Measurements from ENCODE around the gene LGI4.

The LGI4 gene

DNA sequence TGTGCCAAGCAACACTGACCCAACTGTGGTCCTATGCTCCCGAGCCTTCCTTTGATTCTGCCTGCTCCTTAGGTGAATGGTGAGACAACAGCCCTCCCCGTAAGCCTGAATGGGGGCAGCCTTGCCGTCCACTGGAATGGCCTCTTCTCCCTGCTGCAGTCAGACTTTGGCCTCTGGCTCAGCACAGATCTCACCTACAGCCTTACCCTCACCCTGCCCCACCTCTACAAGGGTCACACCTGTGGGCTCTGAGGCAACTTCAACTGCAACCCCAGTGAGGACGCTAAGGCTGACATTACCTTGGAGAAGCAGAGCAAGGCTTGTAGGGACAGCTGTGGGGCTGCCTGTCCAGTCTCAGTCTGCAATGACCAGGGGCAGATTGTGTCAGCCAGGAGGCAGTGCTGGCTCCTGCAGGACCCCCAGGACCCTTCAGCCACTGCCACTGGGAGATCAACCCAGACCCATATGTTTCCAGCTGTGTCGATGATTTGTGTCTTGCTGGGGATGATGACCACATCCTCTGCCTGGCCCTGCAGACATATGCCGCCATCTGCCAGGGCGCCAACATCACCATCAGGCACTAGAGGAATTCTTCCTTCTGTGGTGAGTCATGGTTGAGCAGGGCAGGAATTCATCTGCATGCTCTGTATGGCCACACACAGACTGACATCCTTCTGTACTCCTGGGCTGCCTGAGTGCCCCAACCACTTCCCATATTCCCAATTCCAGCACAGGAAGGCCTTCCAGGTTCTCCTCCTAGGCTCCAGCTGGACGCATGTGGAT is 46.5 kb downstream of the LGI4 start:
- peak; percentile 89 to 93 for DNase-seq

DNA sequence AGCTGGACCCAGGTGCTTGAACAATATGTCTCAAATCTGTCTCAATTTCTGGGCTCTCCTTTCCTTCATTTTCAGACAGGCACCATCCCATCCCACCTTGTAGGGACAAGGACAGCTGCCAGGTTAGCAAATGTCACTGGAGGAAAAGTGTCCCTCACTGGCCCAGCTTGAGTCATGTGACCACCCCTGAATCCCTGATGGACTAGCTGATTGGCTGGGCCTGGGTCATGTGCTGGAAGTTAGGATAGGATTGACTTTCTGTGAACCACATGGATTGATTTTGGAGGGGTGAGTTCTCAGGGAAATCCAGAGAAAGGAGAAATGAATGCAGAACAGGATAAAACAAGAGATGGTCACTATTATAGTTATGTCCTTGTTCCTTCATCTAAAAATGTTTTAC is 47.5 kb downstream of the LGI4 start:
- H2BK12ac ChIP-seq (ENCODE audit: low read length), result no peak overlapping the region
- H2BK120ac ChIP-seq (ENCODE audit: insufficient read depth, low read length, poor library complexity), result no peak overlapping the region
- no peaks in the 10 kb centered on the region for H3K79me1 ChIP-seq (ENCODE audit: low read length)
- no peaks in the 10 kb centered on the region for H3K27me3 ChIP-seq (ENCODE audit: insufficient read depth, low read length)
- H3K4me1 ChIP-seq (ENCODE audit: control insufficient read depth in 1 of 2, insufficient read depth in 2 of 2, low read length in 2 of 2), result peaks cover 6 to 9% of the 10 kb centered on the region in 2 experiments
- peaks cover 2% of the 10 kb centered on the region for H3K79me2 ChIP-seq (ENCODE audit: control insufficient read depth, insufficient read depth, low read length, poor library complexity)
- no peak overlapping the region for H2BK5ac ChIP-seq (ENCODE audit: low read depth, low read length, poor library complexity)
- no peak overlapping the region for H3K4me3 ChIP-seq (ENCODE audit: low read depth, low read length)
- peaks cover 3% of the 10 kb centered on the region for H3K9me3 ChIP-seq (ENCODE audit: insufficient read depth, low read depth, low read length)
- H4K8ac ChIP-seq (ENCODE audit: low read depth, low read length), result no peak overlapping the region
- no peak overlapping the region for H3K9ac ChIP-seq (ENCODE audit: low read length)
- H2AFZ ChIP-seq (ENCODE audit: insufficient read depth, low read length, poor library complexity), result no peak overlapping the region
- no peak overlapping the region for H2AK5ac ChIP-seq (ENCODE audit: low read length)
- no peaks in the 10 kb centered on the region for H3K36me3 ChIP-seq (ENCODE audit: control insufficient read depth in 1 of 2, insufficient read depth in 2 of 2, low read length in 2 of 2)
- H3K4ac ChIP-seq (ENCODE audit: low read depth, low read length), result no peak overlapping the region
- DNase-seq, result no peak
- H3K14ac ChIP-seq (ENCODE audit: low read length), result no peak overlapping the region
- H3K27ac ChIP-seq (ENCODE audit: low read depth, low read length), result no peak overlapping the region
- H4K91ac ChIP-seq (ENCODE audit: low read depth, low read length), result no peak overlapping the region
- H3K18ac ChIP-seq (ENCODE audit: low read length), result no peak overlapping the region
- H4K12ac ChIP-seq (ENCODE audit: low read depth, low read length), result no peak overlapping the region
- H3K23ac ChIP-seq (ENCODE audit: low read length), result no peak overlapping the region
- H3K4me2 ChIP-seq (ENCODE audit: low read length), result no peak overlapping the region

More for the DNA sequence above, 46.5 kb downstream of the LGI4 start:
- no peak overlapping the region for H4K8ac ChIP-seq (ENCODE audit: low read depth, low read length)
- no peak overlapping the region for H3K18ac ChIP-seq (ENCODE audit: low read length)
- H2AK5ac ChIP-seq (ENCODE audit: low read length), result no peak overlapping the region
- no peak overlapping the region for H3K4me2 ChIP-seq (ENCODE audit: low read length)
- no peak overlapping the region for H3K9ac ChIP-seq (ENCODE audit: low read length)
- no peak overlapping the region for H3K14ac ChIP-seq (ENCODE audit: low read length)
- H2BK120ac ChIP-seq (ENCODE audit: insufficient read depth, low read length, poor library complexity), result no peak overlapping the region
- no peaks in the 10 kb centered on the region for H3K27me3 ChIP-seq (ENCODE audit: insufficient read depth, low read length)
- peaks cover 6 to 9% of the 10 kb centered on the region in 2 experiments for H3K4me1 ChIP-seq (ENCODE audit: control insufficient read depth in 1 of 2, insufficient read depth in 2 of 2, low read length in 2 of 2)
- H3K9me3 ChIP-seq (ENCODE audit: insufficient read depth, low read depth, low read length), result peaks cover 3% of the 10 kb centered on the region
- no CpG with 5 or more reads among the region's 8 CpGs for WGBS (ENCODE audit: extremely low coverage, insufficient coverage, insufficient read length)
- H3K4ac ChIP-seq (ENCODE audit: low read depth, low read length), result no peak overlapping the region
- no peak overlapping the region for H2AFZ ChIP-seq (ENCODE audit: insufficient read depth, low read length, poor library complexity)
- no peak overlapping the region for H4K91ac ChIP-seq (ENCODE audit: low read depth, low read length)
- H2BK5ac ChIP-seq (ENCODE audit: low read depth, low read length, poor library complexity), result no peak overlapping the region
- H3K27ac ChIP-seq (ENCODE audit: low read depth, low read length), result no peak overlapping the region
- peaks cover 2% of the 10 kb centered on the region for H3K79me2 ChIP-seq (ENCODE audit: control insufficient read depth, insufficient read depth, low read length, poor library complexity)
- no peaks in the 10 kb centered on the region for H3K79me1 ChIP-seq (ENCODE audit: low read length)
- no peak overlapping the region for H2BK12ac ChIP-seq (ENCODE audit: low read length)
- no peak overlapping the region for H3K23ac ChIP-seq (ENCODE audit: low read length)
- H3K36me3 ChIP-seq (ENCODE audit: control insufficient read depth in 1 of 2, insufficient read depth in 2 of 2, low read length in 2 of 2), result no peaks in the 10 kb centered on the region
- no peak overlapping the region for H4K12ac ChIP-seq (ENCODE audit: low read depth, low read length)
- no peak overlapping the region for H3K4me3 ChIP-seq (ENCODE audit: low read depth, low read length)

DNA sequence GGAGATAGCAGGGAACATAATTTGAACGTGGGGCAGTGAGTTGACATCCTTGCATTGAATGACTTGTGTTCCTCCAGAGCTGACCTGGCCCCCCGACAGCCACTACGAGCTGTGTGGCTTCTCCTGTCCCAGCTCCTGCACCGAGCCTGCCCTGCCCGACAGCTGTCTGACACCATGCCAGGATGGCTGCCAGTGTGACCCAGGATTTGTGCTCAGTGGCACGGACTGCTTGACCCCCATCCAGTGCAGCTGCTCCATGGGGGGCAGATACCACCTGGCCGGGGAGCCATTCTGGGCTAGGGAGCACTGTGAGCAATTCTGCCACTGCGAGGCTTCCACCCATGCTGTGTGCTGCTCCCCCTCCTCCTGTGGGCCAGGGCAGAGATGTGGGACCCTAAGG is 48.4 kb downstream of the LGI4 start:
- Histone ChIP-seq H2AK5ac (ENCODE audit: low read length) (no peak overlapping the region), H3K79me1 (ENCODE audit: low read length) (no peaks in the 10 kb centered on the region), H4K91ac (ENCODE audit: low read depth, low read length) (no peak overlapping the region), H3K18ac (ENCODE audit: low read length) (no peak overlapping the region), H3K4me3 (ENCODE audit: low read depth, low read length) (peak overlapping the region; percentile 44), H3K23ac (ENCODE audit: low read length) (no peak overlapping the region), H4K8ac (ENCODE audit: low read depth, low read length) (no peak overlapping the region), H2BK120ac (ENCODE audit: insufficient read depth, low read length, poor library complexity) (no peak overlapping the region), H2AFZ (ENCODE audit: insufficient read depth, low read length, poor library complexity) (no peak overlapping the region), H3K36me3 (ENCODE audit: control insufficient read depth in 1 of 2, insufficient read depth in 2 of 2, low read length in 2 of 2) (no peaks in the 10 kb centered on the region), H4K12ac (ENCODE audit: low read depth, low read length) (no peak overlapping the region), H3K9me3 (ENCODE audit: insufficient read depth, low read depth, low read length) (peaks cover 3% of the 10 kb centered on the region), H3K4ac (ENCODE audit: low read depth, low read length) (no peak overlapping the region), H3K14ac (ENCODE audit: low read length) (no peak overlapping the region), H2BK12ac (ENCODE audit: low read length) (no peak overlapping the region), H3K4me1 (ENCODE audit: control insufficient read depth in 1 of 2, insufficient read depth in 2 of 2, low read length in 2 of 2) (peaks cover 6 to 9% of the 10 kb centered on the region in 2 experiments), H3K27ac (ENCODE audit: low read depth, low read length) (no peak overlapping the region), H3K4me2 (ENCODE audit: low read length) (no peak overlapping the region), H3K79me2 (ENCODE audit: control insufficient read depth, insufficient read depth, low read length, poor library complexity) (peaks cover 2% of the 10 kb centered on the region), H3K27me3 (ENCODE audit: insufficient read depth, low read length) (no peaks in the 10 kb centered on the region), H2BK5ac (ENCODE audit: low read depth, low read length, poor library complexity) (no peak overlapping the region), H3K9ac (ENCODE audit: low read length) (peak overlapping the region; percentile 30)
- DNase-seq, result no peak
- WGBS (ENCODE audit: extremely low coverage, insufficient coverage, insufficient read length), result no CpG with 5 or more reads among the region's 8 CpGs

DNA sequence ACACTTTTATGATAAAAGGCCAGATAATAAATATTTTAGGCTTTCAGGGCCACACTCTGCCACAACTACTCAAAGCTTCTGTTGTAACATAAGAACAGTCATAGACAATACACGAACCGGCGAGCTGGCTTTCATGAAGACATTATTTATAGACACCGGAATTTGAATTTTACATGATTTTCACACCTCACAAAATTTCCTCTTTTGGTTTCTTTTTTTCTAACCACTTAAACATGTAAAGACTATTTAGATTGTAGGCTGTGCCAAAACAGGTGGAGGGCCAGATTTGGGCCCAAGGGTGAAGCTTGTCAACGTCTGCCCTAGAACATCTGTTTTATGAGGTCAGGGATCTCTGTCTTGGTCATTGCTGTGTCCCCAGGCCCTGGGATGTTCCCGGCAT is 48.9 kb downstream of the LGI4 start:
- Histone ChIP-seq H3K23ac (ENCODE audit: low read length) (no peak overlapping the region), H2BK5ac (ENCODE audit: low read depth, low read length, poor library complexity) (no peak overlapping the region), H3K4me1 (ENCODE audit: control insufficient read depth in 1 of 2, insufficient read depth in 2 of 2, low read length in 2 of 2) (peaks cover 6 to 8% of the 10 kb centered on the region in 2 experiments), H3K18ac (ENCODE audit: low read length) (no peak overlapping the region), H3K4ac (ENCODE audit: low read depth, low read length) (no peak overlapping the region), H3K4me2 (ENCODE audit: low read length) (no peak overlapping the region), H3K79me2 (ENCODE audit: control insufficient read depth, insufficient read depth, low read length, poor library complexity) (peaks cover 2% of the 10 kb centered on the region), H3K27me3 (ENCODE audit: insufficient read depth, low read length) (no peaks in the 10 kb centered on the region), H3K14ac (ENCODE audit: low read length) (no peak overlapping the region), H2AK5ac (ENCODE audit: low read length) (no peak overlapping the region), H2BK12ac (ENCODE audit: low read length) (no peak overlapping the region), H3K27ac (ENCODE audit: low read depth, low read length) (no peak overlapping the region), H3K36me3 (ENCODE audit: control insufficient read depth in 1 of 2, insufficient read depth in 2 of 2, low read length in 2 of 2) (no peaks in the 10 kb centered on the region), H2BK120ac (ENCODE audit: insufficient read depth, low read length, poor library complexity) (no peak overlapping the region), H3K9me3 (ENCODE audit: insufficient read depth, low read depth, low read length) (peaks cover 3% of the 10 kb centered on the region), H4K12ac (ENCODE audit: low read depth, low read length) (no peak overlapping the region), H4K91ac (ENCODE audit: low read depth, low read length) (no peak overlapping the region), H2AFZ (ENCODE audit: insufficient read depth, low read length, poor library complexity) (no peak overlapping the region), H4K8ac (ENCODE audit: low read depth, low read length) (no peak overlapping the region), H3K79me1 (ENCODE audit: low read length) (no peaks in the 10 kb centered on the region), H3K4me3 (ENCODE audit: low read depth, low read length) (no peak overlapping the region), H3K9ac (ENCODE audit: low read length) (no peak overlapping the region)
- WGBS (ENCODE audit: extremely low coverage, insufficient coverage, insufficient read length), result no CpG with 5 or more reads among the region's 6 CpGs
- DNase-seq, result no peak
